Left renal cortex interstitium (tissue), 4 donors: ENCODE data around the gene TEDC2. TPM values are rescaled to one million over a fixed set of nuclear protein-coding genes. Genes with fewer than 3 reads are reported as not detected.

ENCODE experiments used
- DNase-seq, 4 donors: peaks; one replicate each; pipeline ENCODE4 v3.0.0-alpha.2; 2013; ENCODE audit warnings: low read depth in 4 of 4, low spot score in 2 of 4, missing footprints in 1 of 4
- polyA plus RNA-seq, 4 donors: library from polyadenylated mRNA; unstranded; fragments of 120-200 nt; gene quantifications; one replicate each; pipeline ENCODE4 v1.2.1, GENCODE V29; 2013; ENCODE audit not compliant: insufficient read length in 4 of 4

TEDC2 gene
- polyA plus RNA-seq, 4 donors = 7.3 to 16.6 (median 12.2) TPM

DNA sequence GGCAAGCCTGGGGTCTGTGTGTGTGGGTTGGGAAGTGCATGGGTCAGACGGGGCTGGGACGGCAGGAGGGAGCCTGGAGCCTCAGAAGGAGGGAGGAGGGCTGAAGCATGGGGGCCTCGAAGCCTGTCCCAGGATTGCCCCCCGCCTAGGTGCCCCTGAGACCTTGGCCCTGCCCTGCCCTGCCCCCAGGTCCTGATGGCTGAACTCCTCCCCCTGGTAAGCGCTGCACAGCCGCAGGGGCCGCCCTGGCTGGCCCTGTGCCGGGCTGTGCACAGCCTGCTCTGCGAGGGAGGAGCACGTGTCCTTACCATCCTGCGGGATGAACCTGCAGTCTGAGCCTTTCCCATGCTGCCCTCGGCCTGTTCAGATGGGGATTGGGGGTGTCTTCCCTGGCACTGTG lies 4.4 kb downstream of the TEDC2 start:
- DNase-seq = no peak

DNA sequence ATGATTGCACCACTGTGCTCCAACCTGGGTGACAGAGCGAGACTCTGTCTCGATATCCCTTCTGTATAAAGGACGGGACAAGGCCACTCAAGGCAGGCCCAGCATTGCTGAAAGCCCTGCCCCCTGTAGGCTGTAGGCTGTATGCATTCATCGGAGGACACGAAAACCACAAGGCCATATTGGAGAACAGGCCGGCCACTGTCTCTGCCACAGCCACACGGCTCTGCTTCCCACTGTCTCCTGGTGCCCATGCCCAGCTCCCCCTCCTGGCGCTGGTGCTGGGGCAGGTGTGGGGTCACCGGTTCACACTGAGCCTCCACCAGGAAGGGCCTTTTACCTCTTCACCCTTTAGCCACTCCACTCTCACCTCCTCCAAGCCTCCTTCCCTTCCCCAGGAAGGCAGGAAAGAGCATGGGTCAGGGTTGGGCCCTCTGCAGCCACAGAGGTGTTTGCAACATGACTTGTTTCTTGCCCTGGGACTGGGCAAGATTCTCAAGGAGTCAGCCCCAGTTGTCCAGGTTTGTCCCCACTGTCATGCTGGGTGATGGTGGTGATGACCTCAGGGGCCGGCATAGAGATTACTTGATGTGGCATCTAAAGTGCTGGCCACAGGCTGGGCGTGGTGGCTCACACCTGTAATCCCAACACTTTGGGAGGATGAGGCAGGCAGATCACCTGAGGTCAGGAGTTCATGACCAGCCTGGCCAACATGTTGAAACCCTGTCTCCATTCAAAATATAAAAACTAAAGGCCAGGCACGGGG lies 5.9 kb downstream of the TEDC2 start:
- no peak for DNase-seq

DNA sequence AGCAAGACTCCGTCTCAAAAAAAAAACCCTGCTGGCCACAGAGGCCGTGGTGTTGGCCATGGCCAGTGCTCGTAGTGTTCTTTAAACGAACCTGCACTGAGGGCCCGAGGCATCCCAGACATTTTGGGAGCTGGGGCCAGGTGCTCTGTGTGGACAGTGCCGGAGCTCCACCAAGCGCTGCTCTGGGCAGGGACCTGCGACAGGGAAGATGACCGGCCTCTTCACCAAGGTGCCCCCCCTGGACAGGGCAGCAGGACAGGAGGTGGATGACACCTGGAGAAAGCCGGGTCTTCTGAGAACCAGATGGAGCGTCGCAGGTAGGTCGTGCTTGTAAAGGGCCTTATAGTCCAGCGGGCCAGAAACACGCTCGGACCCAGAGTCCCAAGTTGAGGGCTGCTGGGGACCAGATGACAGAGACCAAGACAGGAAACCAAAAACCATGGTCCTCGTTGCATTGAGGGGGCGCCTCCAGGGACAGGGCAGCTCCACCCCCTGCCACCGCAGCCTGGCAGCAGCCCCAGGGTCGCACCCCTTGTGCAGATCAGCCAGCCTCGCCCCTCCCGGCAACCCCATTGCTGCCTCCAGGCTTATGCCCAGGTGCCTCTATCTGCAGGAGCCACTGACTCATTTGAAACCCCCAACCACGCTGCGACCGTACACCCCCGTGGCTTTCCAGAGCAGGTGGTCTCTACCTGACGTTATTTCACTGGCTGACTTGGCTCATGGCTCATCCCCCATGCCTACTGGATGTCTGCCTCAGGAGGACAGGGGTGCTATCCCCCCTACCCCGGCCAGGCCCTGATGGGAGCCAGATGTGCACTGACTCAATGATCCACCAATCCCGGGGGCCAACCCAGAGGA lies 7.0 kb downstream of the TEDC2 start:
- no peak for DNase-seq

DNA sequence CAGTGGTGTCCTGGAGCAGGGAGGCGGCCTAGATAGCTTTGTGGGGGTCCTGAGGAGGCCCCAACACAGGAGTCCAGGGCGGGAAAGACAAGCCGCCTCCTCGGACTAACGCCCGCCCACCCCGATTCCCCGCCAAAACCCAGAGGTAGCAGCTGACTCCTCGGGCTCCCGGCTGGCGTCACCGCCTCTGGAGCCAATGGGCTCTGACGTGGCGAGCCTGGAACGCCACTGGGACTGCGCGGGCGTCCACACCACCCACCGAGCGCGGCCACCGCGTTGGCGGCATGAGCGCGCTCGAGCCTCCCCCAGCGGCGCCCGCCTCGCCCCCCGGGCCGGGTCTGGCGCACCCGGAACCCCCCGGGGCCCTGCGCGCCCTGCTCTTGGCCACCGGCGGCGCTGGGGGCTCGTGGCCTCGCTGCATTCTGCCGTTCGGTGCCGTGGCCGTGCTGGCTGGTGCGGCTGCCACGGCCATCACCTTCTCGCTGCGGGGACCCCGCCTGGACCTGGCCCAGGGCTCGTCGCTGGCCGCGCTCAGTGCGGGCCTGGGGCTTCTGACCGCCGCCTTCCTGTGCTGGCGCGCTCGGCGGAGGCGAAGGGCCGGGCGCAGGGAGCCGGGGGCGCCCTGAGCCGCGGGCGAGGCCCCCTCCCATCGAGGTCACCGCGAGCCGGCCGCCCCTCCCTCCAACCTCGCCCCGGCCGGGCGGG lies 7.8 kb downstream of the TEDC2 start:
- no peak for DNase-seq

DNA sequence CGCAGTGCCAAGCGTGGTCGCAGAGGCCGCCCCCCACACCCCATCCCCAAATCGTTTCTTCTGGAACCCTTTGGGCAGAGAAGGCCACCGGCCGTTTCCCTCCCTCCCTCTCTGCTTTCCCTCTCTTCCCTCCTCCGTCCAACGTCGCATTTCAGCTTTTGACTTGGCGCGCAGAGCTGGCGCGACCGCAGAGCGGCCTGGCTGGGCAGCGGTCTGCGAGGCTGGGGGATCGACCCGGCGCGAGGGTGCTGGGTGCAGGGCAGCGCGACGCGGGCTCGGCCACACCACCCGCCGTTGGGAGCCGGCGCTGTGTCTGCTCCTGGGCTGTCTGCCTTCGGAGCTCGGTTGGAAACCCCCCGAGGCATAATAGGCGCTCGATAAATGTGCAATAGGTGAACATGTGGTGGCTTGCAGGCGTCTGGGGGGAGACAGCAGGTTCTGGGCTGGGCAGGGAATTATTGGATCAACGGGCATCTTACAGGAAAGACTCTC lies 8.4 kb downstream of the TEDC2 start:
- no peak for DNase-seq

DNA sequence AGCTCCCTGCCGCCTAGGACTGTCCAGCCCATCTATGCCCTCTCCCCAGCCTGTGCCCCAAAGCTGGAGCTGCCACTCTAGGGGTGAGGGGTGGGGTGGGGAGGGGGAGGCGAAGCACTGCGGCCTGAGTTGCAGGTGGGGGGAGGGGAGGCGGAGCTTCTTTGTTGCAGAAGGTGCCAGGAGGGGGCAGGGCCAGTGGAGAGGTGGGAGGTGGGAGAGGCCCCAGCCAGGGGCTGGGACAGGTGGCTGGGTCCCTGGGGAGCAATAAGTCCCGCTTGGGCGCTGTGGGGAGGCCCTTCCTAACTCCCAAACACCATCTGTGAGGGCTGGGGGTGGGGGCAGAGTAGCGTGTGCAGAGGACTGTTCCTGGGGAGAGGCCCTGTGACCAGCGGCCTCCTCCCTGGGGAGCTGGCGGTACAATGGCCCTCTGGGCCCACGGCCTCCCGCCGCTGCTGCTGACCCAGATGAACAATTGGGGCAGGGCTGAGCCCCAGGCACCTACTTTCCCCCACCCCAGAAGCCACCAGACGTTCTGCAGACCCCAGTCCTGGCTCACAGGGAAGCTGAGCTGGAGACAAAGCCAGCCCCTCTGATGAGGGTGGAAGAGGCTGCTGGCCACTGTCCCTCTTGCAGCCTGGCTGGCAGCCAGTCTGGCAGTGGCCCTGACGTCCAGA lies 9.0 kb downstream of the TEDC2 start:
- DNase-seq = no peak

DNA sequence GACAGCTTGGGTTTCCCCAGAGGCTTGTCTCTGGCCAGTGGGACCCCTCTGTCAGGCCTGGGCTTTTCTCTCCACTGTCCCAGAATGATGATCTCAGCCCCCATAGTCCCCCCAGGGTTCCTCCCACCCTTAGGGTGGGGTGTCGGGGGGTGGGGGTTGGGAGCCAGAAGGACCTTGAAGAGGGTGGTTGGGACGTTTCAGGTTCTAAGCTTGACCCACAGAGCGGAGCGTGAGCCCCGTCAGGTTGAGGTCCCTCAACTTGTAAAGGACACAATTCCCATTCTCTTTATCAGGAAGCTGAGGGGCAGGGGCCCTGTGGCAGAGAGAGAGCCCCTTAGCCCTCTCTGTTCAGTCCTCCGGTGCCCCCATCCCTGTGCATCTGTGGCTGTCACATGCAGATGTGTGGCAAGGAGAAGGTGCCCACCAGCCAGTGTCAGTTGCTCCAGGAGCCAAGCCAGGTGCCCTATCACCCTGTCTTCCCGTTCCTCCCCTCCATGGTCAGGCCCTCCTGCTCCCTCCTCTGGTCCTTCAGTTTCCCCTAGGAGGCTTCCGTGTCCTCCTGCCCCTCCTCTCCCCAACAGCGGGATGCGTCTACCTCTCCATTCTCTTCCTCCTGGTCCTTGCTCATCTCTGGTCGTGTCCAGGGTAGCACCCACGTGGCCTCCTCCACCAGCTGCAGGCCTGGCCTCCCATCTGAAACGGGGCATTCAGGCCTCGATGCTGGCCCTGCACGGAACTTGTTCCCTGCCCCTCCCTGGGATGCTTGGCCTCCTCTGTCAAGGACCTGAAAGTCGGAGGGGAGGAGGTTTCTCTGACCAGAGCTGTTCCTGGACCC lies 9.7 kb downstream of the TEDC2 start:
- DNase-seq = no peak

DNA sequence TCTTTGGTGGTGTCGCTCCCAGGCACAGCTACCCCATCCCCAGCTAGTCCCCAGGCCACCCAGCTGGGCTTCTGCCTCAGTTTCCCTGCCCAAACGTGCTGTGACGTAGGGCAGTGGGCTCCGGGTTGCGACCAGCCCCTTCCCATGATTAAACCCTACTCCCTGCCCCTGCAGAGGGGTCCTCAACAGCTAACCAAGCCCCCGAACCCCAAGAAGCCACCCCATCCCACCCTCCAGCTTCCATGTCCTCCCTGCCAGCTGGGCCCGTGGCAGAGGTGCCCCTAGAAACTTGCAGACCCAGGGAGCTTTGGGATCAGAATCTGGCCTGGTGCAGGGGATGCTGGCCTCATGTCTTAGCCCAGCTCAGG lies 10.3 kb downstream of the TEDC2 start:
- no peak for DNase-seq

DNA sequence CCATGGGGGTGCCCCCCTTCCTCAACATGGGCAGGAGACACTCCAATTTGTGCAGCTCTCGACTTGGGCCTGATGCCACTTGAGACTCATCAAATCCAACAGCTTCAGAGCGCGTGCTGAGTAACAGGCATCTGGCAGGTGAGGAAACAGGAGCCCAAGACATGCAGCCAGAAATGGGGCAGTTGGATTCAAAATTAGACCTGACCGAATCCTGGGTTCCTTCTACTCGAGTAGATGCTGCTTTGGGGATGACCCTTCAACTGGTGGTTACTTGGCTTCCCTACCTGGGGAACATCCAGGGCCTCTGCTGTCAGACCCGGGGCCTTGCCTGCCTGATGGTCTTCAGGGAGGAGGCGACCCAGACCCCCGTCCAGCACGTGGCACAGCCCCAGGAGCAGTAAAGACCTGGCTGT lies 10.7 kb downstream of the TEDC2 start:
- DNase-seq = no peak

DNA sequence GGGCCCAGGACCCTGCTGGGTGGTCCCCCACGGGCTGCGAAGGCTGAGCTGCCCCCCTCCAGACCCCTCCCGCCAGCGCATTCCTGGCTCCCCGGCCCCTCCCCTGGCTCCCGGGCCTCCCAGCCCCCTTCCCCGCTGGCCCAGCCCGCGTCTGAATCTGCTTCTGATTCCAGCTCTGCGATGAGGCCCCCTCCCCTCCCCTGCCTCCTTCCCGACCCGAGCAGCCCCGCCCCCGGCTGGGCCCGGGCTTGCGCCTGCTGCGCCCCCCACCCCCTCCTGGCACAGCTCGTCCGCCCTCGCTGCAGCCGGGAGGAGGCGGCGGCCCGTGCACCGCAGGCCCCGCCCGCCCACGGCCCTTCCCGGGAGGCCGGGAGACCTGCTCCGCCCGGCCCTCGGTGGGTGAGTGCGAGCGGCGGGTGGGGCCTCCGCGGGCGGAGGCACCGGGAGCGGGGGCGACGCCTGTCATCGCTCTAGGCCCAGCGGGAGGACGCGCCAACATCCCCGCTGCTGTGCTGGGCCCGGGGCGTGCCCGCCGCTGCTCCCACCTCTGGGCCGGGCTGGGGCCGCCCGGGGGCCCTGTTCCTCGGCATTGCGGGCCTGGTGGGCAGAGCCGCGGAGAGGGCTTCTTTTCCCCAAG lies 11.2 kb downstream of the TEDC2 start, which contains the start of gene NTN3:
Gene NTN3 (plus strand): TSS at position 282 of the 637 bp plus-strand sequence. CDS start 405 bp downstream, outside the sequence.
- DNase-seq = no peak

DNA sequence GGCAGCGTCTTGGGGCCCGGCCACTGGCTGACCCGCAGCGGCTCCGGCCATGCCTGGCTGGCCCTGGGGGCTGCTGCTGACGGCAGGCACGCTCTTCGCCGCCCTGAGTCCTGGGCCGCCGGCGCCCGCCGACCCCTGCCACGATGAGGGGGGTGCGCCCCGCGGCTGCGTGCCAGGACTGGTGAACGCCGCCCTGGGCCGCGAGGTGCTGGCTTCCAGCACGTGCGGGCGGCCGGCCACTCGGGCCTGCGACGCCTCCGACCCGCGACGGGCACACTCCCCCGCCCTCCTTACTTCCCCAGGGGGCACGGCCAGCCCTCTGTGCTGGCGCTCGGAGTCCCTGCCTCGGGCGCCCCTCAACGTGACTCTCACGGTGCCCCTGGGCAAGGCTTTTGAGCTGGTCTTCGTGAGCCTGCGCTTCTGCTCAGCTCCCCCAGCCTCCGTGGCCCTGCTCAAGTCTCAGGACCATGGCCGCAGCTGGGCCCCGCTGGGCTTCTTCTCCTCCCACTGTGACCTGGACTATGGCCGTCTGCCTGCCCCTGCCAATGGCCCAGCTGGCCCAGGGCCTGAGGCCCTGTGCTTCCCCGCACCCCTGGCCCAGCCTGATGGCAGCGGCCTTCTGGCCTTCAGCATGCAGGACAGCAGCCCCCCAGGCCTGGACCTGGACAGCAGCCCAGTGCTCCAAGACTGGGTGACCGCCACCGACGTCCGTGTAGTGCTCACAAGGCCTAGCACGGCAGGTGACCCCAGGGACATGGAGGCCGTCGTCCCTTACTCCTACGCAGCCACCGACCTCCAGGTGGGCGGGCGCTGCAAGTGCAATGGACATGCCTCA lies 12.0 kb downstream of the TEDC2 start:
- DNase-seq = no peak

DNA sequence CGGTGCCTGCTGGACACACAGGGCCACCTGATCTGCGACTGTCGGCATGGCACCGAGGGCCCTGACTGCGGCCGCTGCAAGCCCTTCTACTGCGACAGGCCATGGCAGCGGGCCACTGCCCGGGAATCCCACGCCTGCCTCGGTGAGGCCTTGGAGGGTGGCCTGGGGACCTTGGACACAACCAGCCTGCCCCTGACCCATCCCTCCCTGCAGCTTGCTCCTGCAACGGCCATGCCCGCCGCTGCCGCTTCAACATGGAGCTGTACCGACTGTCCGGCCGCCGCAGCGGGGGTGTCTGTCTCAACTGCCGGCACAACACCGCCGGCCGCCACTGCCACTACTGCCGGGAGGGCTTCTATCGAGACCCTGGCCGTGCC lies 12.6 kb downstream of the TEDC2 start:
- no peak for DNase-seq

DNA sequence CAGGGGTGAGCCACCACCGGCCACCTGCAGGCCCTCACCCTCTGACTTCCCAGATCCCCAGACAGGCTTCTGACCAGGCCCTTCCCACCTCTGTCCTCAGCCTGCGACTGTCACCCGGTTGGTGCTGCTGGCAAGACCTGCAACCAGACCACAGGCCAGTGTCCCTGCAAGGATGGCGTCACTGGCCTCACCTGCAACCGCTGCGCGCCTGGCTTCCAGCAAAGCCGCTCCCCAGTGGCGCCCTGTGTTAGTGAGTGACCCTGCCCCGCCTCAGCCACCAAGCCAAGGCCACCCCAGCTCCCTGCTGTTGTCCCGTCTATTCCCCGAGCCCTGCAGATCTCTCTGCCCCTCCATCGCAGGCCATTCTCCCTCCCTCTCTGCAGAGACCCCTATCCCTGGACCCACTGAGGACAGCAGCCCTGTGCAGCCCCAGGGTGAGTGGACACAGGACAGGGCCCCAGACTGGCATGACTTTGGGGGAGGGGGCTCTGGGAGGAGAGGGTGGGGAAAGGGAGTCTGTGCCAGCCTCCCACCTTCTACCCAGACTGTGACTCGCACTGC lies 13.1 kb downstream of the TEDC2 start:
- DNase-seq = no peak

DNA sequence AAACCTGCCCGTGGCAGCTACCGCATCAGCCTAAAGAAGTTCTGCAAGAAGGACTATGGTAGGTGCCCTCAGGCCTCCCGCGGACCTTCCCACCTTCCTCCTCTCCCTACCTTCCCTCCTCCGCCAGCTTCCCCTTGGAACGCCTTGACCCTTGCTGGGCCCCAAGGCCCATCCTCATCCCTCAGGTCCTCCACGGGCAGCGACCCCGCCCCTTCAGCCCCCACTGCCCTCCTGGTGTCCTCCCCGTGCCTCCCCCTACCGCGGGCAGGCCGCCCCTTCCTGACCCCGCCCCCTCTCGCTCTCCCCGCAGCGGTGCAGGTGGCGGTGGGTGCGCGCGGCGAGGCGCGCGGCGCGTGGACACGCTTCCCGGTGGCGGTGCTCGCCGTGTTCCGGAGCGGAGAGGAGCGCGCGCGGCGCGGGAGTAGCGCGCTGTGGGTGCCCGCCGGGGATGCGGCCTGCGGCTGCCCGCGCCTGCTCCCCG lies 13.6 kb downstream of the TEDC2 start:
- no peak for DNase-seq

DNA sequence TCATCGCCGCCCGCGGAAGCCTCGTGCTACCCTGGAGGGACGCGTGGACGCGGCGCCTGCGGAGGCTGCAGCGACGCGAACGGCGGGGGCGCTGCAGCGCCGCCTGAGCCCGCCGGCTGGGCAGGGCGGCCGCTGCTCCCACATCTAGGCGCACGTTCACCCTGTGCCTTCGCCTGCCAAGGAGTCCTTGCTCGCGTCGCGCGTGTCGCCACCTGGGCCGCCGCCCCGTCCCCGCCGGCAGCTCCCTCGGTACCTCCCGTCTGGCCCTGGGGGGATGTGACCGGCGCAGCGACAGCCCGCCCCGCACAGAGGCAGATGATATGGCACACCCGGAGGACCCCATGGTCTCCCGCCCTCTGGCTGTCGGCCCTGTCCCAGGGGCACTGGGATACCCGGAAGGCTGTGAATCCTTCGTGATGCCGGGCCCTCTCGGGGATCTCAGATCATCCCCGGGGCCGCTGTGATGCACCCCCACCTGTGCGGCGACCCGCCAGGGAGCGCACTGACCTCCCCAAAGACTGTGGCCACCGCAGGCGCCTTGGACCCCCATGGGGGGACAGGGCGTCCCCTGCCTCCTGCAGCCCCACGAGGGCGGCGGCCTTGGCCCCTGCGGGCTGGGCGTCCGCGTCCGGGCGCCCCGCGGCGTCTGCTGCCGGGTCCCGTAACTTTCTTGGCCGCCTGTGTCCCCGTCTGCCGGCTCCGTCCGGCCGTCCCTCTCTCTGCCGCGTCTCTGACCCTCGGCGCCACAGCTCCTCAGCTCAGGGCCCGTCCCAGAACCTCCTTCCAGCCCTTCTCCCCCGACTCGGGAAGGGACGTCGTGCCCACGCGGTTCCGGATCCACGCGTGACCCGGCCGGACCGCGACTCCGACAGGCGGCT lies 14.3 kb downstream of the TEDC2 start:
- no peak for DNase-seq

DNA sequence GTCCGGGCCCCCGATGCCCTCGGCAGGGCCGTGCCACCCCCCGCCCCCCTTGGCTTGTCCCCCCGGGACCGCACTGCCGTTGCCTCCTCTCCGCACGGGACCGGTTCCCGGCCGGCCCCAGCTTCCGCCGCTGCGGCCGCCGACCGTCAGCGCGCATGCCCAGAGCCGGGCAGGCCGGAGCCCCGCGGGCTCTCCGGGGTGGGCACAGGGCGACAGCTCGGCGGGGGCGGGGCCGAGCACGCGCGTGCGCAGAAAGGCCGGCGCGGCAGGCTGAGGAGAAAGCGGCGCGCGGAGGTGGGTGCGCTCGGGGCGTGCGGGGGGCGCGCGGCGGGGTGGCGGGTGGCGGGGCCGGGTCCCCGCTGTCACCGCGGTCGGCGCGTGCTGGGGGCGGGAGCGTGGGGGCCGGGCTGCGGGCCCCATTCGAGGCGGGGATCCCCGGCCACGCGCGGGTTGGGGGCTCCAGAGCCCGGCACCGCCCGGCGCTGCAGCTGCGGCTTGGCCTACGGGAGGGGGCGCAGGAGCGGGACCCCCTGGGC lies 15.0 kb downstream of the TEDC2 start, which contains the start of gene TBC1D24:
Gene TBC1D24 (plus strand): TSS at position 251 of the 536 bp plus-strand sequence. CDS start 21,022 bp downstream, outside the sequence.
- DNase-seq = peak in 1 of 4 donors; percentile 79
